IMR-90 (cell line): Measurements from ENCODE around the gene ABCA4. TPM values are rescaled to one million over a fixed set of nuclear protein-coding genes. Genes with fewer than 3 reads are reported as not detected.

Experiments
- ATAC-seq: fragments of 200-7000 bp; cut with Tn5 transposase; 2 replicates; pipeline ENCODE4 v1.9.1; 2020; ENCODE audit warnings: low read depth, mild to moderate bottlenecking, moderate library complexity
- BruUV-seq: library from RNA; stranded (reverse); fragments of 400-500 nt; replicated peaks from 2 replicates; lab custom pipeline; 2021; lab: Mats Ljungman, UMichigan
- CTCF ChIA-PET: fragments of 300-600 bp; formaldehyde crosslinking; extraction: SDS; loops from one replicate; lab custom pipeline; 2021; ENCODE audit warnings: antibody characterized with exemption; lab: Yijun Ruan, JAX
- POLR2A ChIA-PET: fragments of 300-600 bp; sonication (Branson Sonifier 250); formaldehyde crosslinking; loops from one replicate; lab custom pipeline; 2022; ENCODE audit warnings: antibody characterized with exemption; ENCODE audit not compliant: unreplicated experiment; lab: Charles Lee
- DNase-seq: peaks from one replicate; pipeline ENCODE4 v3.0.0; 2013
- H2AFZ ChIP-seq: replicated peaks from 2 replicates; pipeline ENCODE3; 2013; ENCODE audit warnings: low read length, mild to moderate bottlenecking; ENCODE audit not compliant: poor library complexity
- H2AK5ac ChIP-seq: 2 replicates; pipeline ENCODE4 v1.6.1; 2013; ENCODE audit warnings: low read depth, low read length, inconsistent platforms
- H2AK9ac ChIP-seq: replicated peaks from 2 replicates; pipeline ENCODE3; 2013; ENCODE audit warnings: mild to moderate bottlenecking, low read depth, low read length, moderate library complexity; ENCODE audit not compliant: poor library complexity
- H2BK120ac ChIP-seq: 2 replicates; pipeline ENCODE4 v1.6.1; 2013; ENCODE audit warnings: low read depth, low read length, inconsistent platforms
- H2BK15ac ChIP-seq: 3 replicates; pipeline ENCODE4 v1.6.1; 2013; ENCODE audit warnings: low read depth, low read length, inconsistent platforms
- H2BK20ac ChIP-seq: 2 replicates; pipeline ENCODE4 v1.6.1; 2013; ENCODE audit warnings: low read depth, mild to moderate bottlenecking, inconsistent platforms, low read length, moderate library complexity
- H2BK5ac ChIP-seq: 2 replicates; pipeline ENCODE4 v1.6.1; 2013; ENCODE audit warnings: mild to moderate bottlenecking, low read depth, low read length, inconsistent platforms; ENCODE audit not compliant: poor library complexity, severe bottlenecking
- H3K14ac ChIP-seq: replicated peaks from 2 replicates; pipeline ENCODE4 v1.6.1; 2013; ENCODE audit warnings: low read depth, low read length, inconsistent platforms
- H3K18ac ChIP-seq: 2 replicates; pipeline ENCODE4 v1.6.1; 2013; ENCODE audit warnings: low read depth, low read length, control low read depth
- H3K23ac ChIP-seq: 2 replicates; pipeline ENCODE4 v1.6.1; 2013; ENCODE audit warnings: low read depth, low read length, inconsistent platforms
- H3K27ac ChIP-seq: 2 replicates; pipeline ENCODE4 v1.5.1; 2013; ENCODE audit warnings: mild to moderate bottlenecking, control low read depth, low read length; ENCODE audit not compliant: insufficient read depth
- H3K27me3 ChIP-seq: 2 replicates; pipeline ENCODE4 v1.6.1; 2013; ENCODE audit warnings: low read length; ENCODE audit not compliant: control insufficient read depth, insufficient read depth
- H3K36me3 ChIP-seq: 2 replicates; pipeline ENCODE4 v1.6.1; 2013; ENCODE audit warnings: low read length, mixed read lengths; ENCODE audit not compliant: control insufficient read depth, insufficient read depth
- H3K4ac ChIP-seq: 2 replicates; pipeline ENCODE4 v1.6.1; 2013; ENCODE audit warnings: low read depth, low read length, inconsistent platforms
- H3K4me1 ChIP-seq: 2 replicates; pipeline ENCODE4 v1.6.1; 2013; ENCODE audit warnings: low read length, mixed read lengths; ENCODE audit not compliant: control insufficient read depth, insufficient read depth
- H3K4me2 ChIP-seq: 2 replicates; pipeline ENCODE4 v1.6.1; 2013; ENCODE audit warnings: low read depth, mild to moderate bottlenecking, control low read depth, low read length, moderate library complexity
- H3K4me3 ChIP-seq: 2 replicates; pipeline ENCODE4 v1.5.1; 2013; ENCODE audit warnings: low read depth, mild to moderate bottlenecking, control low read depth, low read length, moderate library complexity; ENCODE audit not compliant: insufficient read depth
- H3K56ac ChIP-seq: 2 replicates; pipeline ENCODE4 v1.6.1; 2013; ENCODE audit warnings: low read length, inconsistent platforms; ENCODE audit not compliant: insufficient read depth; ENCODE audit errors: extremely low read depth
- H3K79me1 ChIP-seq, 2 experiments: 2 replicates each; pipeline ENCODE4 v1.6.1; 2013; ENCODE audit warnings: low read length in 2 of 2, inconsistent platforms in 1 of 2, low read depth in 1 of 2
- H3K9ac ChIP-seq: 2 replicates; pipeline ENCODE4 v1.6.1; 2013; ENCODE audit warnings: low read depth, low read length, control low read depth
- H3K9me1 ChIP-seq: 2 replicates; pipeline ENCODE4 v1.6.1; 2013; ENCODE audit warnings: low read length, inconsistent platforms; ENCODE audit not compliant: insufficient read depth
- H3K9me3 ChIP-seq: 2 replicates; pipeline ENCODE4 v1.6.1; 2013; ENCODE audit warnings: low read length; ENCODE audit not compliant: control insufficient read depth, insufficient read depth
- H4K20me1 ChIP-seq: 2 replicates; pipeline ENCODE4 v1.6.1; 2013; ENCODE audit warnings: low read length, inconsistent platforms; ENCODE audit not compliant: insufficient read depth
- H4K5ac ChIP-seq: 2 replicates; pipeline ENCODE4 v1.6.1; 2013; ENCODE audit warnings: mild to moderate bottlenecking, low read depth, low read length, control low read depth
- H4K8ac ChIP-seq, 2 experiments: 2 replicates each; pipeline ENCODE4 v1.6.1; 2013; ENCODE audit warnings: low read depth in 2 of 2, low read length in 2 of 2, control low read depth in 1 of 2, inconsistent platforms in 1 of 2
- H4K91ac ChIP-seq: 2 replicates; pipeline ENCODE4 v1.6.1; 2013; ENCODE audit warnings: low read depth, low read length, inconsistent platforms; ENCODE audit not compliant: insufficient read depth
- CEBPB ChIP-seq: IDR thresholded peaks from 2 replicates; pipeline ENCODE4 v1.6.1; 2012; ENCODE audit warnings: low read depth, low read length, improper control_type of control experiment
- CHD1 ChIP-seq: IDR thresholded peaks from 2 replicates; pipeline ENCODE4 v1.6.1; 2012; ENCODE audit warnings: low read depth, low read length, improper control_type of control experiment
- CTCF ChIP-seq: conservative IDR thresholded peaks from 2 replicates; pipeline ENCODE4 v1.5.1; 2012; ENCODE audit warnings: mild to moderate bottlenecking, low read depth, low read length, improper control_type of control experiment
- MAFK ChIP-seq: IDR thresholded peaks from 2 replicates; pipeline ENCODE4 v1.6.1; 2012; ENCODE audit warnings: low read depth, low read length, improper control_type of control experiment
- MAZ ChIP-seq: IDR thresholded peaks from 2 replicates; pipeline ENCODE4 v1.6.1; 2012; ENCODE audit warnings: low read depth, mild to moderate bottlenecking, low read length, improper control_type of control experiment, moderate library complexity, borderline replicate concordance
- RAD21 ChIP-seq: IDR thresholded peaks from 2 replicates; pipeline ENCODE4 v1.6.1; 2012; ENCODE audit warnings: low read length, improper control_type of control experiment
- RCOR1 ChIP-seq: IDR thresholded peaks from 2 replicates; pipeline ENCODE4 v1.6.1; 2012; ENCODE audit warnings: mild to moderate bottlenecking, low read length, improper control_type of control experiment; ENCODE audit not compliant: insufficient replicate concordance
- RFX5 ChIP-seq: IDR thresholded peaks from 2 replicates; pipeline ENCODE4 v1.8.0; 2012; ENCODE audit warnings: low read depth, mild to moderate bottlenecking, low read length, moderate library complexity
- WGBS, 2 experiments: methylation state at CpG; one replicate each; pipeline versions ENCODE4 v1.1.5 to v1.1.7; 2013; ENCODE audit warnings: missing lambda C conversion rate in 2 of 2; ENCODE audit not compliant: insufficient read length in 1 of 2; ENCODE audit errors: extremely low coverage in 2 of 2; 5-methylcytosine and 5-hydroxymethylcytosine counted together
- dilution Hi-C: fragments of 300-500 bp; cut with HindIII; formaldehyde crosslinking; loops from one replicate; pipeline ENCODE4 v1.14.3; 2018; ENCODE audit warnings: low sequenced_read_pairs; ENCODE audit not compliant: unreplicated experiment
- in situ Hi-C: fragments of 300-500 bp; cut with MboI; formaldehyde crosslinking; loops from 3 replicates; pipeline ENCODE4 v1.14.3; 2019; ENCODE audit warnings: low sequenced_read_pairs, inconsistent platforms, mixed read lengths
- intact Hi-C: fragments of 100-400 bp; cut with micrococcal nuclease; formaldehyde crosslinking; loops from 2 replicates; pipeline ENCODE4 v1.10.0; 2022
- polyA plus RNA-seq, 3 experiments: library from polyadenylated mRNA; depleted of rRNA; stranded (reverse); fragments of >200 nt; gene quantifications; 2 replicates each; pipeline ENCODE4 v1.2.3, GENCODE V29; 2012; ENCODE audit warnings: low replicate concordance in 1 of 3
- total RNA-seq: library from RNA; depleted of rRNA; stranded (reverse); fragments of >200 nt; gene quantifications from 2 replicates; pipeline ENCODE4 v1.2.3, GENCODE V29; 2012

The ABCA4 gene
- total and polyA plus RNA-seq, 2 of the 4 experiments (the other 2 are of a cell fraction): under 0.01 to 0.36 TPM

GRCh38 chr1:94049791-94050190 is 71.2 kb downstream of the ABCA4 start:
- no peak overlapping the region for H3K4me2 ChIP-seq
- ChIA-PET CTCF (interaction anchor here (1.6 kb wide), 1 partner anchor 286 kb away, joined by 8 read pairs; no protein-coding TSS in a partner anchor), POLR2A (no interaction called here)
- 0 out of 3 replicates have a peak overlapping the region, but pooled peaks have one; percentile 46 for H2BK15ac ChIP-seq
- H3K79me1 ChIP-seq: no peaks in the 10 kb centered on the region
- H2AK9ac ChIP-seq: peak overlapping the region; percentile 90
- H4K20me1 ChIP-seq: no peaks in the 10 kb centered on the region
- H2BK5ac ChIP-seq: peak overlapping the region; percentile 29
- H4K8ac ChIP-seq: peak overlapping the region; percentile 22 to 32; a peak in 1 of 4 replicates
- no peak overlapping the region for H3K4me3 ChIP-seq
- no peak overlapping the region for H3K23ac ChIP-seq
- dilution Hi-C loops (no loop called here), intact Hi-C loops (loop anchor here (5.0 kb wide), 1 partner anchor 188 kb away; the partner anchor contains the start of gene ARHGAP29), in situ Hi-C loops (loop anchor here (25.0 kb wide), 2 partner anchors 413 to 763 kb away; partner anchors contain the start of gene SLC44A3)
- H3K4ac ChIP-seq: peak overlapping the region; percentile 70
- peak overlapping the region; percentile 56 for H2BK120ac ChIP-seq
- TF ChIP-seq MAFK (no peak), CTCF (no peak), CHD1 (no peak), RAD21 (no peak), CEBPB (no peak), RCOR1 (no peak), MAZ (no peak), RFX5 (no peak)
- H3K14ac ChIP-seq: 0 out of 2 replicates have a peak overlapping the region, but pooled peaks have one; percentile 54
- WGBS, 2 experiments: no CpG with 5 or more reads among the region's 3 CpGs
- no peaks in the 10 kb centered on the region for H3K36me3 ChIP-seq
- no peak overlapping the region for H4K5ac ChIP-seq
- no peak for DNase-seq
- no peaks in the 10 kb centered on the region for H3K9me3 ChIP-seq
- peak overlapping the region; percentile 52; the same call in 1 of the 2 replicates for H4K91ac ChIP-seq
- no peak overlapping the region for H3K56ac ChIP-seq
- BruUV-seq: no TSS peak
- H3K27ac ChIP-seq: no peak overlapping the region
- H3K18ac ChIP-seq: peak overlapping the region; percentile 23; the same call in 1 of the 2 replicates
- H3K9me1 ChIP-seq: peaks cover 7% of the 10 kb centered on the region
- H3K4me1 ChIP-seq: peaks cover 4% of the 10 kb centered on the region; the same call in 1 of the 2 replicates
- H3K27me3 ChIP-seq: no peaks in the 10 kb centered on the region
- peak overlapping the region; percentile 70 for H2AFZ ChIP-seq
- no peak overlapping the region for H3K9ac ChIP-seq
- peak overlapping the region; percentile 63; the same call in 1 of the 2 replicates for H2AK5ac ChIP-seq
- ATAC-seq: no peak
- peak overlapping the region; percentile 3; the same call in 1 of the 2 replicates for H2BK20ac ChIP-seq
